PC-3 (cell line): ENCODE data around the gene PLCL1.

Experiments
- EZH2 ChIP-seq: fragments of 300-600 bp; sonication (generic); IDR thresholded peaks from one replicate; pipeline ENCODE4 v1.6.1; 2017; ENCODE audit warnings: antibody characterized with exemption, mild to moderate bottlenecking, low read length; ENCODE audit not compliant: unreplicated experiment
- TF ChIP-seq, protein P1 (sequence below): fragments of 300-600 bp; sonication (generic); conservative IDR thresholded peaks from 2 replicates; pipeline ENCODE4 v1.5.1; 2017; ENCODE audit warnings: antibody characterized with exemption, low read depth, mild to moderate bottlenecking, low read length

- TF ChIP-seq EZH2, result no peak
- TF ChIP-seq, protein P1, sequence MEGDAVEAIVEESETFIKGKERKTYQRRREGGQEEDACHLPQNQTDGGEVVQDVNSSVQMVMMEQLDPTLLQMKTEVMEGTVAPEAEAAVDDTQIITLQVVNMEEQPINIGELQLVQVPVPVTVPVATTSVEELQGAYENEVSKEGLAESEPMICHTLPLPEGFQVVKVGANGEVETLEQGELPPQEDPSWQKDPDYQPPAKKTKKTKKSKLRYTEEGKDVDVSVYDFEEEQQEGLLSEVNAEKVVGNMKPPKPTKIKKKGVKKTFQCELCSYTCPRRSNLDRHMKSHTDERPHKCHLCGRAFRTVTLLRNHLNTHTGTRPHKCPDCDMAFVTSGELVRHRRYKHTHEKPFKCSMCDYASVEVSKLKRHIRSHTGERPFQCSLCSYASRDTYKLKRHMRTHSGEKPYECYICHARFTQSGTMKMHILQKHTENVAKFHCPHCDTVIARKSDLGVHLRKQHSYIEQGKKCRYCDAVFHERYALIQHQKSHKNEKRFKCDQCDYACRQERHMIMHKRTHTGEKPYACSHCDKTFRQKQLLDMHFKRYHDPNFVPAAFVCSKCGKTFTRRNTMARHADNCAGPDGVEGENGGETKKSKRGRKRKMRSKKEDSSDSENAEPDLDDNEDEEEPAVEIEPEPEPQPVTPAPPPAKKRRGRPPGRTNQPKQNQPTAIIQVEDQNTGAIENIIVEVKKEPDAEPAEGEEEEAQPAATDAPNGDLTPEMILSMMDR, result no peak
Measured at GRCh38 chr2:197852108-197852507, 47.7 kb downstream of the PLCL1 start.
